Left lung (tissue), 10 donors: Measurements from ENCODE around the gene TAPT1. TPM values are rescaled to one million over a fixed set of nuclear protein-coding genes. Genes with fewer than 3 reads are reported as not detected.
A peak's percentile ranks its signal among the peaks of the same experiment; 100 is the strongest.

Experiments used
- ATAC-seq: fragments of 200-7000 bp; cut with Tn5 transposase; one replicate; pipeline ENCODE4 v1.9.1; 2020; ENCODE audit warnings: moderate library complexity
- DNase-seq, 4 donors: peaks; one replicate each; pipeline ENCODE4 v3.0.0-alpha.2; 2013 to 2020
- H3K27ac ChIP-seq, 2 donors: fragments of 200-600 bp; sonication (generic) in 1 of 2; one replicate each; pipeline versions ENCODE4 v1.5.0 to v1.8.0; 2020 to 2021
- H3K27me3 ChIP-seq, 2 donors: fragments of 200-600 bp; sonication (generic) in 1 of 2; one replicate each; pipeline versions ENCODE4 v1.5.0 to v1.8.0; 2020 to 2021
- H3K36me3 ChIP-seq, 2 donors: fragments of 200-600 bp; sonication (generic) in 1 of 2; one replicate each; pipeline versions ENCODE4 v1.5.0 to v1.8.0; 2020 to 2021
- H3K4me1 ChIP-seq, 2 donors: fragments of 200-600 bp; one replicate each; pipeline ENCODE4 v1.8.0; 2021
- H3K4me3 ChIP-seq, 2 donors: fragments of 200-600 bp; sonication (generic) in 1 of 2; one replicate each; pipeline versions ENCODE4 v1.5.0 to v1.8.0; 2020 to 2021; ENCODE audit warnings: mild to moderate bottlenecking in 1 of 2
- H3K9me3 ChIP-seq, 2 donors: fragments of 200-600 bp; sonication (generic) in 1 of 2; one replicate each; pipeline versions ENCODE4 v1.5.0 to v1.8.0; 2020 to 2021
- intact Hi-C, 2 donors: fragments of 100-400 bp; cut with DNase I; formaldehyde crosslinking; loops; one replicate each; pipeline versions ENCODE4 v1.11.2 to v1.14.2; 2022
- polyA plus RNA-seq, 6 donors: library from polyadenylated mRNA; unstranded; fragments of 120-200 nt; gene quantifications; one replicate each; pipeline ENCODE4 v1.2.1, GENCODE V29; 2013; ENCODE audit not compliant: insufficient read length in 6 of 6
- total RNA-seq, 2 donors: library from RNA; stranded (reverse); fragmentation: NEBNext Ultra II Directional; extraction: Animal tissue kit (Norgen Biotek cat#: 25700); gene quantifications; one replicate each; pipeline ENCODE4 v1.2.1, GENCODE V29; 2021
- TF ChIP-seq, protein P1 (sequence below), 2 donors: fragments of 200-600 bp; sonication (generic) in 1 of 2; IDR thresholded peaks; one replicate each; pipeline versions ENCODE4 v1.5.0 to v1.8.0; 2021; ENCODE audit warnings: antibody characterized with exemption in 2 of 2
- donor health status: DM: no; HTN: yes; CAD: no.
- donor health status: DM: no; HTN: no; CAD: no.

The TAPT1 gene
- total and polyA plus RNA-seq, 8 donors: 42.9 to 65.8 (median 52.2) TPM

GRCh38 chr4:16238327-16238726 is 12.1 kb upstream of the TAPT1 start:
- Histone ChIP-seq H3K36me3 (no peaks in the 10 kb centered on the region), H3K4me1 (peaks cover 0 to 11% of the 10 kb centered on the region in 2 donors), H3K27me3 (no peaks in the 10 kb centered on the region), H3K27ac (peak overlapping the region in 1 of 2 donors; percentile 53), H3K4me3 (no peak overlapping the region), H3K9me3 (no peaks in the 10 kb centered on the region)
- ATAC-seq: no peak
- TF ChIP-seq, protein P1, sequence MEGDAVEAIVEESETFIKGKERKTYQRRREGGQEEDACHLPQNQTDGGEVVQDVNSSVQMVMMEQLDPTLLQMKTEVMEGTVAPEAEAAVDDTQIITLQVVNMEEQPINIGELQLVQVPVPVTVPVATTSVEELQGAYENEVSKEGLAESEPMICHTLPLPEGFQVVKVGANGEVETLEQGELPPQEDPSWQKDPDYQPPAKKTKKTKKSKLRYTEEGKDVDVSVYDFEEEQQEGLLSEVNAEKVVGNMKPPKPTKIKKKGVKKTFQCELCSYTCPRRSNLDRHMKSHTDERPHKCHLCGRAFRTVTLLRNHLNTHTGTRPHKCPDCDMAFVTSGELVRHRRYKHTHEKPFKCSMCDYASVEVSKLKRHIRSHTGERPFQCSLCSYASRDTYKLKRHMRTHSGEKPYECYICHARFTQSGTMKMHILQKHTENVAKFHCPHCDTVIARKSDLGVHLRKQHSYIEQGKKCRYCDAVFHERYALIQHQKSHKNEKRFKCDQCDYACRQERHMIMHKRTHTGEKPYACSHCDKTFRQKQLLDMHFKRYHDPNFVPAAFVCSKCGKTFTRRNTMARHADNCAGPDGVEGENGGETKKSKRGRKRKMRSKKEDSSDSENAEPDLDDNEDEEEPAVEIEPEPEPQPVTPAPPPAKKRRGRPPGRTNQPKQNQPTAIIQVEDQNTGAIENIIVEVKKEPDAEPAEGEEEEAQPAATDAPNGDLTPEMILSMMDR (IDR thresholded peaks at IDR 0.05): no peak
- no peak for DNase-seq
- intact Hi-C loops: no loop called here

DNA sequence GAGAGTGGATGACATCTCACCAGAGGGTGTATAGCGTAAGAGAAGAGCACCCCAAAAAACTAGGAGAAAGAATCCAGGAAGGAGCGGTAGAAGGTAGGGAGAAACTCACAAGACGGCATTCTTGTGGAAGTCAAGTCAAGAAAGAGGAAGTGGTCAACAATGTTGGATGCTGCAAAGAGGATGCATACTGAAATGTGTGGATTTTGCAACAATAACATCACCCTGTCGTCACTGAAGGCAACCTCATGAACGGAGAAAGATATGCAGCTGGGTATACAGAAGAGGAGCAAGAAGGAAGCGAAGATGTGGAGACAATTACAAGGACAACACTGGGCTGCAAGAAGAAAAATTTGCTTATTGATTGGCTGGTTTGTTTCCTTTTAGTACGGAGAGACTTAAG is 11.4 kb upstream of the TAPT1 start:
- intact Hi-C loops: no loop called here

GRCh38 chr4:16236402-16237023 is 10.2 kb upstream of the TAPT1 start:
- ATAC-seq (no peak), DNase-seq (no peak)
- Histone ChIP-seq H3K4me3 (no peak overlapping the region), H3K9me3 (no peaks in the 10 kb centered on the region), H3K27me3 (no peaks in the 10 kb centered on the region), H3K27ac (no peak overlapping the region), H3K36me3 (no peaks in the 10 kb centered on the region), H3K4me1 (peaks cover 6 to 24% of the 10 kb centered on the region in 2 donors)
- TF ChIP-seq, protein P1 (IDR thresholded peaks at IDR 0.05): no peak
- intact Hi-C loops: no loop called here

More for the DNA sequence above, 11.4 kb upstream of the TAPT1 start:
- Histone ChIP-seq H3K27ac (peak overlapping the region in 1 of 2 donors; percentile 53), H3K4me3 (no peak overlapping the region), H3K9me3 (no peaks in the 10 kb centered on the region), H3K27me3 (no peaks in the 10 kb centered on the region), H3K36me3 (no peaks in the 10 kb centered on the region), H3K4me1 (peaks cover 0 to 12% of the 10 kb centered on the region in 2 donors)
- peak in 1 of 4 donors; percentile 5 for DNase-seq
- TF ChIP-seq, protein P1 (IDR thresholded peaks at IDR 0.05): no peak
- peak; percentile 69 for ATAC-seq

DNA sequence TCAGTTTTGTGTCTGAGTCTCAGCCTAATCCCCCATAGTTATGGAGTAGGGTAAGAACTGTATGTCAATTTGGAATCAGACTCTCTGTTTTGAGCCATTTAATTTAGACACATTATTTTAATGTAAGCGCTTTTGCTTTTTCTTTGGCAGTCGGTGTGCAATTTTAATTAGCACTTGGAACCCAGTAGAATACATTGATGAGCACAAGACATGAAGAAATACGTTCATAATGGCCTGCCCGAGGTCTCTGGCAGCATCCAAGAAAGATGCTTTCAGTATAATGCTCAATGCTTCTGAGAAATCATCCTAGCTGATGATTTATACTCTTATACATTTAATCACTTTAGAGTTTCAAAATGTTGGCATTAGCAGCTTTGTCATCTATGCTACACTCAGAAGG is 8.9 kb upstream of the TAPT1 start:
- no peak for DNase-seq
- H3K4me3 ChIP-seq: no peak overlapping the region
- TF ChIP-seq, protein P1 (IDR thresholded peaks at IDR 0.05): no peak
- ATAC-seq: no peak
- no peaks in the 10 kb centered on the region for H3K36me3 ChIP-seq
- peaks cover 7 to 27% of the 10 kb centered on the region in 2 donors for H3K4me1 ChIP-seq
- no peak overlapping the region for H3K27ac ChIP-seq
- intact Hi-C loops: no loop called here
- H3K27me3 ChIP-seq: no peaks in the 10 kb centered on the region
- H3K9me3 ChIP-seq: no peaks in the 10 kb centered on the region

DNA sequence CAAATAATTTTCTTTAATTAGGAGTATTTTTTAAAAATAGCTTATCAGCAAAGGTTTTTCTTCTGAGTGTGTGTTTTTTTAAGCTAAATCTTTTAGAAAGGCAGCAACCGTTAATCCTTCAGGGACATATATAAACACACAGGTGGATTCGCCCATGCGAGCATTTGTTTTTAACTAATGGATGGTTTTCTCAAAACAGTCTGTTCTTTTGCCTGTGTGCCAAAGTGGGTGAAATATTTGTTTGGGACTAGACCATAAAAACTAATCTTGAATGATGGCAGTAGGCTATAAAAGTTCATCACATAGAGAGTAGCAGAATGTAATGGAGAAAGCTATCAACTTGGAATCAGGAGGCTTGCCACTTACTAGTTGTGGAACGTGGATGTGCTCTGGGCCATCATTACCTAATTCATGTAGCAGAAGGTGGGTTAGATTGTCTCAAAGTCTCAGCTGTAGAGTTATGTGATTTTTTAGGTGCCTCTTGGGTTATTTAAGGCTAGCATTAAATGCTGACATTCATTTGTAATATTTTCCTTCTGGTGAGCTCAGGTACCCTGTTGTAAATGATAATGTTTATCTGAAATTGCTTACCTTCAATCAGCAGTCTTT is 7.4 kb upstream of the TAPT1 start:
- no peak for ATAC-seq
- no peaks in the 10 kb centered on the region for H3K27me3 ChIP-seq

More for the DNA sequence above, 7.4 kb upstream of the TAPT1 start:
- Histone ChIP-seq H3K36me3 (no peaks in the 10 kb centered on the region), H3K4me3 (no peak overlapping the region), H3K9me3 (no peaks in the 10 kb centered on the region), H3K4me1 (peaks cover 7 to 27% of the 10 kb centered on the region in 2 donors), H3K27ac (no peak overlapping the region)
- no peak for DNase-seq
- intact Hi-C loops: no loop called here
- TF ChIP-seq, protein P1 (IDR thresholded peaks at IDR 0.05): no peak
